OCI-LY1 (cell line): ENCODE measurements around the gene AFAP1.

Source experiments
- H2AFZ ChIP-seq: fragments of 200-600 bp; sonication (generic), shearing (Covaris generic); 2 replicates; pipeline ENCODE4 v1.6.0; 2014; ENCODE audit warnings: antibody characterized with exemption, mild to moderate bottlenecking, low read length
- H3F3A ChIP-seq: fragments of 200-600 bp; sonication (generic), shearing (Covaris generic); 2 replicates; pipeline ENCODE4 v1.6.0; 2014; ENCODE audit warnings: mild to moderate bottlenecking, antibody characterized with exemption, low read length, moderate library complexity; ENCODE audit not compliant: insufficient read depth
- H3K27ac ChIP-seq: fragments of 200-600 bp; sonication (generic); 2 replicates; pipeline ENCODE4 v1.5.1; 2014; ENCODE audit warnings: low read length, mixed run types, mild to moderate bottlenecking, low read depth; ENCODE audit not compliant: poor library complexity, severe bottlenecking
- H3K27me3 ChIP-seq: fragments of 200-600 bp; sonication (generic); 2 replicates; pipeline ENCODE4 v1.6.0; 2014; ENCODE audit warnings: antibody characterized with exemption, mild to moderate bottlenecking, low read length, moderate library complexity; ENCODE audit not compliant: insufficient read depth
- H3K36me3 ChIP-seq: fragments of 200-600 bp; sonication (generic); 2 replicates; pipeline ENCODE4 v1.6.1; 2014; ENCODE audit warnings: mild to moderate bottlenecking, antibody characterized with exemption, low read length, moderate library complexity, mixed read lengths; ENCODE audit not compliant: insufficient read depth
- H3K4me1 ChIP-seq: fragments of 200-600 bp; sonication (generic); 2 replicates; pipeline ENCODE4 v1.5.1; 2014; ENCODE audit warnings: mild to moderate bottlenecking, low read length, moderate library complexity; ENCODE audit not compliant: insufficient read depth, severe bottlenecking
- H3K4me2 ChIP-seq: fragments of 200-600 bp; sonication (generic), shearing (Covaris generic); 2 replicates; pipeline ENCODE4 v1.6.1; 2014; ENCODE audit warnings: low read length
- H3K4me3 ChIP-seq: fragments of 200-600 bp; sonication (generic); 2 replicates; pipeline ENCODE4 v1.5.1; 2014; ENCODE audit warnings: low read length, low read depth, mild to moderate bottlenecking, mixed read lengths; ENCODE audit not compliant: poor library complexity, severe bottlenecking
- H3K79me2 ChIP-seq: fragments of 200-600 bp; shearing (Covaris generic); 2 replicates; pipeline ENCODE4 v1.6.1; 2016; ENCODE audit warnings: mixed run types, low read length, mixed read lengths; ENCODE audit not compliant: insufficient read depth
- H3K9ac ChIP-seq: fragments of 200-600 bp; sonication (generic), shearing (Covaris generic); 2 replicates; pipeline ENCODE4 v1.6.1; 2014; ENCODE audit warnings: mild to moderate bottlenecking, low read length, mixed read lengths
- H3K9me2 ChIP-seq: fragments of 200-600 bp; sonication (generic), shearing (Covaris generic); 2 replicates; pipeline ENCODE4 v1.6.1; 2014; ENCODE audit warnings: low read depth, mild to moderate bottlenecking, low read length, mixed read lengths
- H3K9me3 ChIP-seq: fragments of 200-600 bp; shearing (Covaris generic); 2 replicates; pipeline ENCODE4 v1.6.1; 2014; ENCODE audit warnings: low read length, mixed read lengths
- H4K20me1 ChIP-seq: fragments of 200-600 bp; sonication (generic), shearing (Covaris generic); 2 replicates; pipeline ENCODE4 v1.6.0; 2016; ENCODE audit warnings: mild to moderate bottlenecking, low read length; ENCODE audit not compliant: insufficient read depth
- EZH2 ChIP-seq: fragments of 200-600 bp; sonication (generic), shearing (Covaris generic); IDR thresholded peaks from 2 replicates; pipeline ENCODE4 v1.8.0; 2017; ENCODE audit warnings: borderline replicate concordance, mixed run types, mild to moderate bottlenecking, antibody characterized with exemption, low read length, moderate library complexity, mixed read lengths
- TF ChIP-seq, protein P1 (sequence below): fragments of 200-600 bp; sonication (generic), shearing (Covaris generic); IDR thresholded peaks from 2 replicates; pipeline ENCODE4 v1.5.1; 2017; ENCODE audit warnings: mild to moderate bottlenecking, antibody characterized with exemption, low read length, moderate library complexity, mixed read lengths

AFAP1 gene, protein sequence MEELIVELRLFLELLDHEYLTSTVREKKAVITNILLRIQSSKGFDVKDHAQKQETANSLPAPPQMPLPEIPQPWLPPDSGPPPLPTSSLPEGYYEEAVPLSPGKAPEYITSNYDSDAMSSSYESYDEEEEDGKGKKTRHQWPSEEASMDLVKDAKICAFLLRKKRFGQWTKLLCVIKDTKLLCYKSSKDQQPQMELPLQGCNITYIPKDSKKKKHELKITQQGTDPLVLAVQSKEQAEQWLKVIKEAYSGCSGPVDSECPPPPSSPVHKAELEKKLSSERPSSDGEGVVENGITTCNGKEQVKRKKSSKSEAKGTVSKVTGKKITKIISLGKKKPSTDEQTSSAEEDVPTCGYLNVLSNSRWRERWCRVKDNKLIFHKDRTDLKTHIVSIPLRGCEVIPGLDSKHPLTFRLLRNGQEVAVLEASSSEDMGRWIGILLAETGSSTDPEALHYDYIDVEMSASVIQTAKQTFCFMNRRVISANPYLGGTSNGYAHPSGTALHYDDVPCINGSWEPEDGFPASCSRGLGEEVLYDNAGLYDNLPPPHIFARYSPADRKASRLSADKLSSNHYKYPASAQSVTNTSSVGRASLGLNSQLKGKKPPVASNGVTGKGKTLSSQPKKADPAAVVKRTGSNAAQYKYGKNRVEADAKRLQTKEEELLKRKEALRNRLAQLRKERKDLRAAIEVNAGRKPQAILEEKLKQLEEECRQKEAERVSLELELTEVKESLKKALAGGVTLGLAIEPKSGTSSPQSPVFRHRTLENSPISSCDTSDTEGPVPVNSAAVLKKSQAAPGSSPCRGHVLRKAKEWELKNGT

DNA sequence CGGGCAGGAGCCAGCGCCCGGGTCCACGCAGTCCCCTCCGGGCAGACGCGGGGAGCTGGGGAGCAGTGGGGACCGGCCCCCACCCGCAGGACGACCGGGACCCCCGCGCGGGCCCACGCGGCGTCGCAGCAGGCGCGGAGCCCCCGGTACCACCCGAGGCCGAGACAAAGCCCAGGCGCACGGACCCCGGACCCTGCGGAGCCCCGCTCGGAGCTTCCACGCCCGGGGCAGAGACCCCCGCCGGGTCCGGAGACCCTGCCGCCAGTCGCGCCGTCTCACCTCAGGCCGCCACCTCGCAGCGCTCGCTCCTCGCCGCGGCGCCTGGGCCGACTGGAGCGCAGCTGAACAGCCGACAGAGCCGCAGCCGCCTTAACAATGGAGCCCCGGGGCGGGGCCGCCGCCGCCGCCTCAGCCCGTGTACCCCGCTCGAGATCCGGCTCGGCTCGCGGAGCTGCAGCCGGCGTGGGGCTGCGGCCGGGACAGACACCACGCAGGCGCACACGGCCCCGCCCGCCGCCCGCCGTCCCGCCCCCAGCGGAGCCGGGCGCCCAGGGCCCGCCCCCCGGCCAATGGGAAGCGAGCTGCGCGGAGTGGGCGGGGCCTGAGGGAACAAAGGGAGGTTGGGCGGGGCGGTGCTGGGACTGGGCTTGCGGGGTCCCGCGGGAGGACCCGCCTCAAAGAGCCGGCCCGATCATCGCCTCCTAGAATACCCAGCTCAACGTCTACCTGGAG lies at the start of gene AFAP1:
AFAP1 (minus strand) TSS at position 485 of the 732 bp plus-strand sequence. CDS start 67,783 bp downstream, outside the sequence.
- Histone ChIP-seq H3K9me3 (no peaks in the 10 kb centered on the region), H3K27me3 (no peaks in the 10 kb centered on the region), H3K79me2 (no peaks in the 10 kb centered on the region), H3K9me2 (no peaks in the 10 kb centered on the region), H3K27ac (no peak within 1 kb of the TSS), H3K4me1 (no peaks in the 10 kb centered on the region), H3K36me3 (no peaks in the 10 kb centered on the region), H3K4me2 (no peak within 1 kb of the TSS), H3F3A (no peaks in the 10 kb centered on the region), H3K9ac (no peak within 1 kb of the TSS), H3K4me3 (no peak within 1 kb of the TSS), H4K20me1 (no peaks in the 10 kb centered on the region), H2AFZ (no peak within 1 kb of the TSS)
- TF ChIP-seq, protein P1, sequence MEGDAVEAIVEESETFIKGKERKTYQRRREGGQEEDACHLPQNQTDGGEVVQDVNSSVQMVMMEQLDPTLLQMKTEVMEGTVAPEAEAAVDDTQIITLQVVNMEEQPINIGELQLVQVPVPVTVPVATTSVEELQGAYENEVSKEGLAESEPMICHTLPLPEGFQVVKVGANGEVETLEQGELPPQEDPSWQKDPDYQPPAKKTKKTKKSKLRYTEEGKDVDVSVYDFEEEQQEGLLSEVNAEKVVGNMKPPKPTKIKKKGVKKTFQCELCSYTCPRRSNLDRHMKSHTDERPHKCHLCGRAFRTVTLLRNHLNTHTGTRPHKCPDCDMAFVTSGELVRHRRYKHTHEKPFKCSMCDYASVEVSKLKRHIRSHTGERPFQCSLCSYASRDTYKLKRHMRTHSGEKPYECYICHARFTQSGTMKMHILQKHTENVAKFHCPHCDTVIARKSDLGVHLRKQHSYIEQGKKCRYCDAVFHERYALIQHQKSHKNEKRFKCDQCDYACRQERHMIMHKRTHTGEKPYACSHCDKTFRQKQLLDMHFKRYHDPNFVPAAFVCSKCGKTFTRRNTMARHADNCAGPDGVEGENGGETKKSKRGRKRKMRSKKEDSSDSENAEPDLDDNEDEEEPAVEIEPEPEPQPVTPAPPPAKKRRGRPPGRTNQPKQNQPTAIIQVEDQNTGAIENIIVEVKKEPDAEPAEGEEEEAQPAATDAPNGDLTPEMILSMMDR: no peak
- no peak for TF ChIP-seq EZH2

DNA sequence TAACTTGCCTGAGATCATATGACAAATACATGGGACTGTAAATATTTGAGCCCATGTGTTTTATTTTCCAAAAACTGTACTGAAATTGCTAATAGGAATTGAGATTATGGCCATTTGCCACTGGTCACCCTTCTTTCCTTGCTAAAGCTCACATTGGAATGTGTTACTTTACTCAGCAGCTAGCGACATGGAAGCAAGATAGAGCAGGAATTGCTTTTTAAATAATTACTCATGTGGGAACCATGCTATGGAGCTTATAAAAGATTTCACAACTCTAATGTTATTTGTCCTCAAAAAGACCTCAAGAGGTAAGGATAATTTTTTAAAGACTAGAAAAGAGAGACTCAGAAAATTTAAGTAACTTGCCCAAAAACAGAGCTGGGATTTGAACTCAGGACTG lies 48.8 kb upstream of the AFAP1 start:
- TF ChIP-seq, protein P1: no peak
- no peak for TF ChIP-seq EZH2
- Histone ChIP-seq H3K4me3 (no peak overlapping the region), H3F3A (no peaks in the 10 kb centered on the region), H3K4me2 (no peak overlapping the region), H3K79me2 (no peaks in the 10 kb centered on the region), H4K20me1 (no peaks in the 10 kb centered on the region), H2AFZ (no peak overlapping the region), H3K36me3 (no peaks in the 10 kb centered on the region), H3K9ac (no peak overlapping the region), H3K27ac (no peak overlapping the region), H3K27me3 (no peaks in the 10 kb centered on the region), H3K9me2 (no peaks in the 10 kb centered on the region), H3K4me1 (no peaks in the 10 kb centered on the region), H3K9me3 (no peaks in the 10 kb centered on the region)

DNA sequence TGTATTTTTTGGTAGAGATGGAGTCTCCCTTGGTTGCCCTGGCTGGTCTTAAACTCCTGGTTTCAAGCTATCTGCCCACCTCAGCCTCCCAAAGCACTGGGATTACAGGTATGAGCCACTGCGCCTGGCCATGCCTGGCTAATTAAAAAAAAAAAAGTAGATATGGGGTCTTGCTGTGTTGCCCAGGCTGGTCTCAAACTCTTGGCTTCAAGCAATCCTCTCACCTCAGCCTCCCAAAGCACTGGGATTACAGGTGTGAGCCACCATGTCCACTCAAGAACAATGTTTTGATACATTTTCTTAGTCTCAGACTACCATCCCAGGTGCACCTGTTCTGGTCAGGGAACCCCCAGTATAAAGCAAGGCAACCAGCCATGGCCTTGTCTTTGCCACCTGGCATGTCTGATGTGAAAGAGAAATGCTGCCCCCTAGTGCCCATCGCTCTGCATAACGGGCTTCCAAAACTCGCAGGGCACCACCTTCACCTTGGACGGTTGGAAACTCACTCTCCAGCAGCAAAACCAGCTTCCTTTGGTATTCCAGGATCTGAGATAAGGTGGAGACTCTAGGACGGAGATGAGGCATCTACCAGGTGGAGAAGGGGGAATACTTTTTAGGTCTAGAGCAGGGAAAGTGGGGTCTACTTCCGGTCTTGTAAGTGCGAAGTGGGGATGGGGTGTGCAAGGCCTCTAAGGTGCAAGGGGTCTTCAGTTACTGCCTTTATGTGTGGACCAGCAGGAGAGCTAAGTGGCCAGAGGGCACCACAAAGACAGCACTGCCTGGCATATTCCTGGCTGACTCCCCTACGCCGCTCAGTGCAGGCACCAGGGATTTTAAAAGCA lies 47.7 kb upstream of the AFAP1 start:
- H3F3A ChIP-seq: no peaks in the 10 kb centered on the region
- no peaks in the 10 kb centered on the region for H3K79me2 ChIP-seq
- TF ChIP-seq EZH2: no peak
- TF ChIP-seq, protein P1: peak; percentile 65
- no peaks in the 10 kb centered on the region for H3K9me3 ChIP-seq
- H3K4me1 ChIP-seq: no peaks in the 10 kb centered on the region
- H3K9ac ChIP-seq: no peak overlapping the region
- H3K4me2 ChIP-seq: no peak overlapping the region
- H3K27ac ChIP-seq: no peak overlapping the region
- H2AFZ ChIP-seq: no peak overlapping the region
- no peaks in the 10 kb centered on the region for H4K20me1 ChIP-seq
- H3K4me3 ChIP-seq: no peak overlapping the region
- H3K36me3 ChIP-seq: no peaks in the 10 kb centered on the region
- no peaks in the 10 kb centered on the region for H3K9me2 ChIP-seq
- no peaks in the 10 kb centered on the region for H3K27me3 ChIP-seq
